SU-DHL-6 (cell line): ENCODE measurements around the gene KRT73.

Experiments used
- H2AFZ ChIP-seq: fragments of 200-600 bp; sonication (generic); 2 replicates; pipeline ENCODE4 v1.6.1; 2014; ENCODE audit warnings: low read depth, mild to moderate bottlenecking, moderate library complexity, mixed read lengths, antibody characterized with exemption, low read length; ENCODE audit not compliant: severe bottlenecking
- H3F3A ChIP-seq: fragments of 200-600 bp; shearing (Covaris generic); 2 replicates; pipeline ENCODE4 v1.6.0; 2016; ENCODE audit warnings: antibody characterized with exemption, mild to moderate bottlenecking; ENCODE audit not compliant: insufficient read depth
- H3K27ac ChIP-seq: fragments of 200-600 bp; sonication (generic); 2 replicates; pipeline ENCODE4 v1.5.1; 2016; ENCODE audit warnings: low read depth, mild to moderate bottlenecking, low read length, moderate library complexity, mixed read lengths
- H3K27me3 ChIP-seq: fragments of 200-600 bp; sonication (generic), shearing (Covaris generic); 2 replicates; pipeline ENCODE4 v1.6.0; 2014; ENCODE audit warnings: mild to moderate bottlenecking, low read length
- H3K36me3 ChIP-seq: fragments of 200-600 bp; sonication (generic); 2 replicates; pipeline ENCODE4 v1.6.1; 2014; ENCODE audit warnings: mild to moderate bottlenecking, low read length, mixed read lengths
- H3K4me2 ChIP-seq: fragments of 300-600, 200-600 bp; shearing (Covaris generic), sonication (generic); 2 replicates; pipeline ENCODE4 v1.6.0; 2014; ENCODE audit warnings: low read length, low read depth, mild to moderate bottlenecking; ENCODE audit not compliant: poor library complexity, severe bottlenecking
- H3K4me3 ChIP-seq: fragments of 200-600 bp; sonication (generic); 2 replicates; pipeline ENCODE4 v1.5.1; 2014; ENCODE audit warnings: antibody characterized with exemption, low read length, mild to moderate bottlenecking, mixed read lengths; ENCODE audit not compliant: insufficient read depth, poor library complexity, severe bottlenecking
- H3K79me2 ChIP-seq: fragments of 200-600 bp; sonication (generic); 2 replicates; pipeline ENCODE4 v1.6.1; 2014; ENCODE audit warnings: mild to moderate bottlenecking, low read length, moderate library complexity; ENCODE audit not compliant: insufficient read depth
- H3K9ac ChIP-seq: fragments of 200-600 bp; sonication (generic); 2 replicates; pipeline ENCODE4 v1.7.0; 2014; ENCODE audit warnings: mild to moderate bottlenecking, low read length
- H3K9me2 ChIP-seq: fragments of 200-600 bp; sonication (generic); replicated peaks from 2 replicates; pipeline ENCODE4 v1.6.1; 2014; ENCODE audit warnings: low read length; ENCODE audit not compliant: insufficient read depth
- H3K9me3 ChIP-seq: fragments of 200-600 bp; sonication (generic); 2 replicates; pipeline ENCODE4 v1.6.1; 2014; ENCODE audit warnings: low read length, mixed read lengths; ENCODE audit not compliant: insufficient read depth
- H4K20me1 ChIP-seq: fragments of 200-600 bp; sonication (generic); 2 replicates; pipeline ENCODE4 v1.6.1; 2014; ENCODE audit warnings: low read depth, mild to moderate bottlenecking, antibody characterized with exemption, low read length, moderate library complexity, mixed read lengths
- CTCF ChIP-seq: fragments of 200-600 bp; sonication (generic); IDR thresholded peaks from one replicate; pipeline ENCODE4 v1.5.1; 2017; ENCODE audit warnings: antibody characterized with exemption, mild to moderate bottlenecking, low read length, moderate library complexity; ENCODE audit not compliant: insufficient read depth, poor library complexity, severe bottlenecking
- EZH2phosphoT487 ChIP-seq: fragments of 200-600 bp; sonication (generic), shearing (Covaris generic); conservative IDR thresholded peaks from 2 replicates; pipeline ENCODE4 v1.6.1; 2018; ENCODE audit warnings: mild to moderate bottlenecking, antibody characterized with exemption, low read length, moderate library complexity, mixed read lengths

The KRT73 gene

GRCh38 chr12:52614381-52615207, 3.8 kb downstream of the KRT73 start:
- H3K27me3 ChIP-seq = no peaks in the 10 kb centered on the region
- no peak overlapping the region for H3K9ac ChIP-seq

DNA sequence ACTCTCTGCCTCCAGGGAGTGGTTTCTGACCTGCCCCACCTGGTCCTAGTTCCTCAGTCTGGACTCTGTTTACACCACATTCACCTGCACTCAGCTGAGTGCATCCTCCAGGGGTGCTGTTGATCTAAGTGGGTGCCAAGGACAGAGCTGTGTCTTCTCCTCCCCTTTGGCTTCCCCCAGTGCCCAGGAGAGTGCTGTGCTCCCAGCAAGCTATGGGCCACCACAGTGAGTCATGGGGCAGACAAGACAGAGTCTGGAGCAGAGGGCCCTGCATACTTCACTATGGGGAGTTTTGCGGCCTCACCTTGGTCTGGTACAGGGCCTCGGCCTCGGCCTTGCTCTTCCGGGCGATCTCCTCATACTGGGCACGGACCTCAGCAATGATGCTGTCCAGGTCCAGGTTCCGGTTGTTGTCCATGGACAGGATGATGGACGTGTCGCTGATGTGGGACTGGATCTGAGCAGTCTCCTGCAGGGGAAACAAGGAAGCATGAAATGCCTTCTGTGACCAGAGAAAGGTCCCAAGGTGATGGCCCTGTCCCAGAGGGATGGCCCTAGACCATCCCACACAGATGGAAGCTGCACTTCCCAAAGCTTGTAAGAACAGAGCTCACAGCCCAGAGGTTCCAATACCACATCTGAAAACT, 4.9 kb downstream of the KRT73 start:
- no peaks in the 10 kb centered on the region for H3K9me3 ChIP-seq
- no peaks in the 10 kb centered on the region for H4K20me1 ChIP-seq
- no peaks in the 10 kb centered on the region for H3K36me3 ChIP-seq
- TF ChIP-seq CTCF (no peak), EZH2phosphoT487 (no peak)
- no peaks in the 10 kb centered on the region for H3K79me2 ChIP-seq
- no peaks in the 10 kb centered on the region for H3F3A ChIP-seq
- no peak overlapping the region for H3K4me2 ChIP-seq
- H2AFZ ChIP-seq = no peak overlapping the region
- no peak overlapping the region for H3K9ac ChIP-seq
- H3K27ac ChIP-seq = no peak overlapping the region
- no peak overlapping the region for H3K4me3 ChIP-seq
- no peaks in the 10 kb centered on the region for H3K27me3 ChIP-seq
- H3K9me2 ChIP-seq = no peaks in the 10 kb centered on the region

More at GRCh38 chr12:52614381-52615207, 3.8 kb downstream of the KRT73 start:
- TF ChIP-seq CTCF (no peak), EZH2phosphoT487 (no peak)
- Histone ChIP-seq H3K79me2 (no peaks in the 10 kb centered on the region), H3K36me3 (no peaks in the 10 kb centered on the region), H3K27ac (no peak overlapping the region), H3K9me2 (no peaks in the 10 kb centered on the region), H3K4me2 (no peak overlapping the region), H3F3A (no peaks in the 10 kb centered on the region), H3K9me3 (no peaks in the 10 kb centered on the region), H2AFZ (no peak overlapping the region), H3K4me3 (no peak overlapping the region), H4K20me1 (no peaks in the 10 kb centered on the region)

DNA sequence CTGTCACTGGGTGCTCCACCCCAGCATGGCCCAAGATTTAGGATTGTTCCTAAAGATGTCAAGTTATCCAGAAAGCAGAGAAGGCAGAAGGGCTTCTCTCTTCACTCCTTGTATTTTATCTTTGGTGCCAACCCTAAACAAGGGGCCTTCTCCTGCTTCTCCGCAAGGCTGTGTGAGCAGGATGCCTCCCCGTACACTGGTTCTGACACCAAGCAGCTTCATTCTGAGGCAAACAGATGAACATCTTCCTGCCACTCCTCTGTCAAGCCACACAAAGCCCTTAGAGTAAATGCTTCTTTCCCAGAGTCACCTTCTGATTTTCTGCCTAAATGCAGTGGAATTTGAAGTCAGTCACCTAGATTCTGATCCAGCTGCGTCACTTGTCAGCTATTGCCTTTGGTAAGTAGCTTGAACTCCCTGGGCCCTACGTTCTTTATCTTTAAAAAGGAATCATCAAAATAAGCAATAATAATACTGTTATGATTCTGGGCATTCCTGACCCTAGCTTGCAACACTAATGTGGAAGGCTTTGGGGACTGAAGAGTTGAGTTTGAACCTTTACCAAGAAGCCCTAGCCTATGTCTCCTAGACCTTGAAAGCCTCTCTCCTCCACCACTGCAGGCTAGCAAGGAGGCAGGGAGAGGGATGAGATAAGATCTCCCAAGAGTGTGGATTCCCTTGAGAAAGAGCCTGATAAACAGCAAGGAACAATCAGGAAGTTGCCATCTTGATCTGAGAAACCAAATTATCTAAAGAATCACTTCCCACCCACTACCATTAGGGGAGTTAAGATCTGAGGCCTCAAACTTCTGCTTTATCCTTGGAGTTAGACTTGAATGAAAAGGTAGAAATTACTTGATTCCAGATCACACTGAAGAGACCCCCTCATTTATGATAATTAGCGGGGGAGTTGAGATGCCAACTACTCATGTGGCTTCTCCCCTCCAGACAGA, 5.7 kb downstream of the KRT73 start:
- Histone ChIP-seq H3K4me2 (no peak overlapping the region), H3K9me3 (no peaks in the 10 kb centered on the region), H3K9ac (no peak overlapping the region), H4K20me1 (no peaks in the 10 kb centered on the region), H2AFZ (no peak overlapping the region), H3F3A (no peaks in the 10 kb centered on the region), H3K27me3 (no peaks in the 10 kb centered on the region), H3K36me3 (no peaks in the 10 kb centered on the region), H3K9me2 (no peaks in the 10 kb centered on the region), H3K27ac (no peak overlapping the region), H3K79me2 (no peaks in the 10 kb centered on the region), H3K4me3 (no peak overlapping the region)
- TF ChIP-seq CTCF (no peak), EZH2phosphoT487 (no peak)
